ENCODE measurements around the gene GEMIN2. TPM values are rescaled to one million over a fixed set of nuclear protein-coding genes. Genes with fewer than 3 reads are reported as not detected.

Gene GEMIN2
- total RNA-seq, 1 donor from 2014 or later = 71.8 TPM

- Histone ChIP-seq H3F3A (ENCODE audit: low read depth) (peaks cover 83% of the 10 kb centered on the region), H3K9ac (no peak overlapping the region), H3K79me2 (ENCODE audit: low read depth) (peaks cover 28% of the 10 kb centered on the region), H3K9me3 (ENCODE audit: low read depth) (no peaks in the 10 kb centered on the region), H2AFZ (replicated peaks) (no peak overlapping the region), H3K4me2 (no peak overlapping the region), H3K36me3 (peaks cover 33% of the 10 kb centered on the region), H4K20me1 (ENCODE audit: low read depth) (peaks cover 35% of the 10 kb centered on the region), H3K27me3 (no peaks in the 10 kb centered on the region), H3K4me1 (peaks cover 22% of the 10 kb centered on the region), H3K4me3 (no peak overlapping the region), H3K27ac (peak overlapping the region; percentile 0)
- H3K27ac Mint-ChIP-seq = no peak overlapping the region
- TF ChIP-seq EZH2phosphoT487 (IDR thresholded peaks at IDR 0.05) (no peak), CTCF (IDR thresholded peaks at IDR 0.05) (no peak), EZH2 (IDR thresholded peaks at IDR 0.05) (no peak)
- peaks cover 20% of the 10 kb centered on the region for H3K36me3 Mint-ChIP-seq
- H3K9me3 Mint-ChIP-seq = no peaks in the 10 kb centered on the region
- H3K27me3 Mint-ChIP-seq (ENCODE audit: insufficient read depth, low read depth) = peaks cover 3% of the 10 kb centered on the region
- no peak for DNase-seq (ENCODE audit: low spot score)
- no peak overlapping the region for H3K4me3 Mint-ChIP-seq
- H3K4me1 Mint-ChIP-seq = no peaks in the 10 kb centered on the region
Observed at GRCh38 chr14:39185256-39186049, 71.3 kb downstream of the GEMIN2 start.

Small RNA genes within 50 kb of the gene (small RNA-seq; reads per million reads assigned to genes)
- gene AL109628.1 = not detected

Other genes starting within 250 kb of the GEMIN2 start
- gene SEC23A, start 11.1 kb upstream of the GEMIN2 start, total RNA-seq (ENCODE audit: low replicate concordance) = 46.9 and 60.0 TPM in 2 replicates
- 22.3 and 32.5 TPM in 2 replicates for gene TRAPPC6B, start 56.0 kb downstream of the GEMIN2 start, total RNA-seq (ENCODE audit: low replicate concordance)
- 82.8 and 110 TPM in 2 replicates for gene PNN, start 60.9 kb downstream of the GEMIN2 start, total RNA-seq (ENCODE audit: low replicate concordance)
- 11.2 and 13.0 TPM in 2 replicates for gene MIA2, start 119.6 kb downstream of the GEMIN2 start, total RNA-seq (ENCODE audit: low replicate concordance)